HepG2 (cell line): ENCODE data around the gene TMEM129. TPM values are rescaled to one million over a fixed set of nuclear protein-coding genes. Genes with fewer than 3 reads are reported as not detected.
A peak's percentile ranks its signal among the peaks of the same experiment; 100 is the strongest.

Experiments used
- ARID2 ChIP-seq: sonication (generic); formaldehyde crosslinking; IDR thresholded peaks from 2 replicates; pipeline ENCODE4 v1.8.1; 2022; ENCODE audit warnings: mild to moderate bottlenecking, missing genetic modification reagents, borderline replicate concordance
- HNRNPH1 ChIP-seq: fragments of 200-400 bp; formaldehyde crosslinking; optimal IDR thresholded peaks from 2 replicates; pipeline ENCODE3; 2017; ENCODE audit warnings: mild to moderate bottlenecking, low read depth, low read length
- KLF16 ChIP-seq, 2 experiments: sonication (generic) in 1 of 2; formaldehyde crosslinking in 1 of 2; IDR thresholded peaks; 2 replicates each; pipeline versions ENCODE4 v1.6.1 to v1.8.0; 2016 to 2023; ENCODE audit warnings: missing genetic modification reagents in 2 of 2, missing compliant biosample characterization in 1 of 2
- NFATC3 ChIP-seq: sonication (generic); formaldehyde crosslinking; IDR thresholded peaks from 2 replicates; pipeline ENCODE4 v1.5.1; 2020; ENCODE audit warnings: mild to moderate bottlenecking, missing genetic modification reagents
- NFKB2 ChIP-seq: sonication (generic); formaldehyde crosslinking; IDR thresholded peaks from 2 replicates; pipeline ENCODE4 v1.4.0; 2020; ENCODE audit warnings: missing genetic modification reagents, borderline replicate concordance
- RARA ChIP-seq: IDR thresholded peaks from 2 replicates; pipeline ENCODE4 v1.6.1; 2016; ENCODE audit warnings: missing genetic modification reagents, missing compliant biosample characterization
- RBM22 ChIP-seq: fragments of 200-400 bp; formaldehyde crosslinking; optimal IDR thresholded peaks from 2 replicates; pipeline ENCODE3; 2017; ENCODE audit warnings: mild to moderate bottlenecking, low read length, moderate library complexity
- REL ChIP-seq: sonication (generic); formaldehyde crosslinking; conservative IDR thresholded peaks from 2 replicates; pipeline ENCODE4 v1.8.0; 2022; ENCODE audit warnings: mild to moderate bottlenecking, missing genetic modification reagents, moderate library complexity
- SSRP1 ChIP-seq: IDR thresholded peaks from 2 replicates; pipeline ENCODE4 v1.6.1; 2016; ENCODE audit warnings: control low read depth
- TGIF2 ChIP-seq: IDR thresholded peaks from 2 replicates; pipeline ENCODE4 v1.6.1; 2016; ENCODE audit warnings: control low read depth, missing compliant biosample characterization
- TRAFD1 ChIP-seq: sonication (generic); formaldehyde crosslinking; IDR thresholded peaks from 2 replicates; pipeline ENCODE4 v1.5.1; 2020; ENCODE audit warnings: missing genetic modification reagents, mild to moderate bottlenecking, borderline replicate concordance
- ZNF121 ChIP-seq: sonication (generic); formaldehyde crosslinking; IDR thresholded peaks from 2 replicates; pipeline ENCODE4 v1.5.0; 2020; ENCODE audit warnings: mild to moderate bottlenecking, missing genetic modification reagents
- ZNF138 ChIP-seq: sonication (generic); formaldehyde crosslinking; IDR thresholded peaks from 2 replicates; pipeline ENCODE4 v1.5.0; 2020; ENCODE audit warnings: mild to moderate bottlenecking, low read depth, missing genetic modification reagents
- ZNF510 ChIP-seq: sonication (generic); formaldehyde crosslinking; IDR thresholded peaks from 2 replicates; pipeline ENCODE4 v1.4.0; 2020; ENCODE audit warnings: low read depth, mild to moderate bottlenecking, missing genetic modification reagents
- polyA plus RNA-seq, 8 experiments: library from polyadenylated mRNA; depleted of rRNA in 3 of 8; stranded (reverse) in 7 of 8; unstranded in 1 of 8; fragments of >200 nt; fragmentation: Illumina TruSeq in 4 of 8; extraction: Trizol in 4 of 8; gene quantifications; 2 replicates each; pipeline versions ENCODE4 v1.2.1 to v1.2.3, GENCODE V29; 2011 to 2016; ENCODE audit warnings: low read depth in 4 of 8, missing spikeins in 1 of 8, mixed read lengths in 1 of 8; ENCODE audit not compliant: insufficient read depth in 1 of 8
- total RNA-seq, 5 experiments: library from RNA; depleted of rRNA; stranded (reverse); fragments of >200 nt; fragmentation: Illumina TruSeq; extraction: Trizol; gene quantifications; 2 replicates each; pipeline ENCODE4 v1.2.3, GENCODE V29; 2016; ENCODE audit warnings: low read depth in 1 of 5
- TF ChIP-seq, protein P1 (sequence below): sonication (generic); formaldehyde crosslinking; IDR thresholded peaks from 2 replicates; pipeline ENCODE4 v1.4.0; 2020; ENCODE audit warnings: mild to moderate bottlenecking, missing genetic modification reagents
- TF ChIP-seq, protein P2 (sequence below): sonication (generic); formaldehyde crosslinking; conservative IDR thresholded peaks from 2 replicates; pipeline ENCODE4 v1.8.0; 2022; ENCODE audit warnings: mild to moderate bottlenecking, moderate library complexity, missing genetic modification reagents
- TF ChIP-seq, protein P3 (sequence below): sonication (generic); formaldehyde crosslinking; IDR thresholded peaks from 2 replicates; pipeline ENCODE4 v1.8.1; 2023; ENCODE audit warnings: missing genetic modification reagents, mild to moderate bottlenecking, borderline replicate concordance
- TF ChIP-seq, protein P4 (sequence below): conservative IDR thresholded peaks from 2 replicates; pipeline ENCODE4 v1.6.1; 2018; ENCODE audit warnings: missing genetic modification reagents

Gene TMEM129
- total and polyA plus RNA-seq, 2 of the 13 experiments (the other 11 are each of a cell fraction or from before 2014, with no cell fraction given), result 19.0 to 25.8 TPM

DNA sequence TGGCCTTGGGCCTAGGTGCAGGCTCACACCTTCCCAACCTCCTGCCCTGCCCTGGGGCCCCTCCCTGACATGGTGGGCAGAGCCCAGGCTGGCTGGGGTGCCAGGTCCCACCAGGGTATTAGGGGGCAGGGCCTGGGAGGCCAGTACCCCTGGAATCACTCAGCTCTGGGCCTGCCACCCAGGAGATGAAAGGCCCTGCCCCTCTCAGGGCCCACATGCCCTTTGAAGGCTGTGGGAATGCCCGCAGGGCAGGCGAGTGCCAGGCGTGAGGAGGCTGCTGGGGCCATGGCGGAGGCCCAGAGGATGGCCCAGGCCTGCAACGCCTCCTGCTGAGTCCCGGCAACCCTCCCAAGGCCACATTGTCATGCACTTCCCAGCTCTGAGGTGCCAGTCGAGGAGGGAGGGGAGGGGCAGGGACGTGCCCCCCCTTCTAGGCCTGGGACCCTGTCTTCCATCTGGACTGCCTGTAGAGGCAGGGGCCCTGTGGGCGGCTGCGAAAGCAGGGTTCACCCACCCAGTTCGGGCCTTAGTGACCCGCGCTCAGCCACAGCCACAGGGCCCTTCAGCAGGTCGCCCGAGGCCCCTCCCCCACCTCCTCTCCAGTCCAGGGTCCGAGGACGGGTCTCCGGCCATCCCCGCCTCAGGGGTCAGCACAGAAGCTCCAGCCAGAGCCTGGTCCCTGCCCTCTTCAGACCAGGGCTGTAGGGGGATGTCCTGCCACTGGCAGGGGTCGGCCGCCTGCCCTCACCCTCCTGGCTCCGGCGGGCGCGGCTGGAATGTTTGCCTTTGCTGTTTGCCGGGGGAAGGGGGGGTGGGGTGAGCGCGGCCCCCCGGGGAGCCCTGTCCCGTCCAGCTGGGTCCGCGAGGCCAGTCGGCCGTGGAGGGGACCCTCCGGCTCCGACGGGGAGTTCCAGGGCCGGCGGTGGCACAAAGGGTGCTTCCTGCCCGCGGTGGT is 45.3 kb upstream of the TMEM129 start (continued):
- TF ChIP-seq, protein P1, sequence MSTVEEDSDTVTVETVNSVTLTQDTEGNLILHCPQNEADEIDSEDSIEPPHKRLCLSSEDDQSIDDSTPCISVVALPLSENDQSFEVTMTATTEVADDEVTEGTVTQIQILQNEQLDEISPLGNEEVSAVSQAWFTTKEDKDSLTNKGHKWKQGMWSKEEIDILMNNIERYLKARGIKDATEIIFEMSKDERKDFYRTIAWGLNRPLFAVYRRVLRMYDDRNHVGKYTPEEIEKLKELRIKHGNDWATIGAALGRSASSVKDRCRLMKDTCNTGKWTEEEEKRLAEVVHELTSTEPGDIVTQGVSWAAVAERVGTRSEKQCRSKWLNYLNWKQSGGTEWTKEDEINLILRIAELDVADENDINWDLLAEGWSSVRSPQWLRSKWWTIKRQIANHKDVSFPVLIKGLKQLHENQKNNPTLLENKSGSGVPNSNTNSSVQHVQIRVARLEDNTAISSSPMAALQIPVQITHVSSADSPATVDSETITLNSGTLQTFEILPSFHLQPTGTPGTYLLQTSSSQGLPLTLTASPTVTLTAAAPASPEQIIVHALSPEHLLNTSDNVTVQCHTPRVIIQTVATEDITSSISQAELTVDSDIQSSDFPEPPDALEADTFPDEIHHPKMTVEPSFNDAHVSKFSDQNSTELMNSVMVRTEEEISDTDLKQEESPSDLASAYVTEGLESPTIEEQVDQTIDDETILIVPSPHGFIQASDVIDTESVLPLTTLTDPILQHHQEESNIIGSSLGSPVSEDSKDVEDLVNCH (CRISPR knock-in tag), result no peak
- TF ChIP-seq TGIF2 (CRISPR knock-in tag) (peak; percentile 68), NFKB2 (CRISPR knock-in tag) (no peak), TRAFD1 (0 out of 2 replicates have a peak, but pooled peaks have one; percentile 50), ZNF510 (CRISPR knock-in tag) (0 out of 2 replicates have a peak, but pooled peaks have one; percentile 34), HNRNPH1 (no peak), ARID2 (no peak), KLF16 (CRISPR knock-in tag; IDR thresholded peaks at IDR 0.05) (0 out of 4 replicates have a peak, but pooled peaks of 1 of the 2 experiments have one; percentile 30), REL (CRISPR knock-in tag) (no peak), RARA (CRISPR knock-in tag) (peak; percentile 47; the same call in 1 of the 2 replicates), ZNF121 (peak; percentile 34; the same call in 1 of the 2 replicates), RBM22 (peak; percentile 49), ZNF138 (CRISPR knock-in tag) (no peak), SSRP1 (CRISPR knock-in tag) (peak; percentile 19; the same call in 1 of the 2 replicates), NFATC3 (CRISPR knock-in tag) (no peak)
- TF ChIP-seq, protein P2, sequence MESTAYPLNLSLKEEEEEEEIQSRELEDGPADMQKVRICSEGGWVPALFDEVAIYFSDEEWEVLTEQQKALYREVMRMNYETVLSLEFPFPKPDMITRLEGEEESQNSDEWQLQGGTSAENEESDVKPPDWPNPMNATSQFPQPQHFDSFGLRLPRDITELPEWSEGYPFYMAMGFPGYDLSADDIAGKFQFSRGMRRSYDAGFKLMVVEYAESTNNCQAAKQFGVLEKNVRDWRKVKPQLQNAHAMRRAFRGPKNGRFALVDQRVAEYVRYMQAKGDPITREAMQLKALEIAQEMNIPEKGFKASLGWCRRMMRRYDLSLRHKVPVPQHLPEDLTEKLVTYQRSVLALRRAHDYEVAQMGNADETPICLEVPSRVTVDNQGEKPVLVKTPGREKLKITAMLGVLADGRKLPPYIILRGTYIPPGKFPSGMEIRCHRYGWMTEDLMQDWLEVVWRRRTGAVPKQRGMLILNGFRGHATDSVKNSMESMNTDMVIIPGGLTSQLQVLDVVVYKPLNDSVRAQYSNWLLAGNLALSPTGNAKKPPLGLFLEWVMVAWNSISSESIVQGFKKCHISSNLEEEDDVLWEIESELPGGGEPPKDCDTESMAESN (CRISPR knock-in tag), result peak; percentile 63; the same call in 1 of the 2 replicates
- TF ChIP-seq, protein P3, sequence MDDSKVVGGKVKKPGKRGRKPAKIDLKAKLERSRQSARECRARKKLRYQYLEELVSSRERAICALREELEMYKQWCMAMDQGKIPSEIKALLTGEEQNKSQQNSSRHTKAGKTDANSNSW (CRISPR knock-in tag), result no peak
- TF ChIP-seq, protein P4, sequence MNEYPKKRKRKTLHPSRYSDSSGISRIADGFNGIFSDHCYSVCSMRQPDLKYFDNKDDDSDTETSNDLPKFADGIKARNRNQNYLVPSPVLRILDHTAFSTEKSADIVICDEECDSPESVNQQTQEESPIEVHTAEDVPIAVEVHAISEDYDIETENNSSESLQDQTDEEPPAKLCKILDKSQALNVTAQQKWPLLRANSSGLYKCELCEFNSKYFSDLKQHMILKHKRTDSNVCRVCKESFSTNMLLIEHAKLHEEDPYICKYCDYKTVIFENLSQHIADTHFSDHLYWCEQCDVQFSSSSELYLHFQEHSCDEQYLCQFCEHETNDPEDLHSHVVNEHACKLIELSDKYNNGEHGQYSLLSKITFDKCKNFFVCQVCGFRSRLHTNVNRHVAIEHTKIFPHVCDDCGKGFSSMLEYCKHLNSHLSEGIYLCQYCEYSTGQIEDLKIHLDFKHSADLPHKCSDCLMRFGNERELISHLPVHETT (CRISPR knock-in tag), result 0 out of 2 replicates have a peak, but pooled peaks have one; percentile 14
